Breast epithelium (tissue), 3 donors: ENCODE results near the gene JAM2.

ENCODE experiments used
- CTCF ChIP-seq, 3 donors: fragments of 450-650 bp; IDR thresholded peaks; one replicate each; pipeline ENCODE4 v1.5.1; 2016 to 2017; ENCODE audit warnings: antibody characterized with exemption in 3 of 3, mild to moderate bottlenecking in 3 of 3, moderate library complexity in 3 of 3
- POLR2A ChIP-seq: fragments of 450-650 bp; IDR thresholded peaks from one replicate; pipeline ENCODE4 v1.6.1; 2016; ENCODE audit warnings: antibody characterized with exemption, mild to moderate bottlenecking, moderate library complexity
- POLR2AphosphoS5 ChIP-seq, 3 donors: sonication (generic); formaldehyde crosslinking; IDR thresholded peaks; one replicate each; pipeline ENCODE4 v1.6.1; 2017; ENCODE audit warnings: antibody characterized with exemption in 3 of 3

- TF ChIP-seq POLR2A (no peak), CTCF (IDR thresholded peaks at IDR 0.05) (no peak), POLR2AphosphoS5 (IDR thresholded peaks at IDR 0.05) (no peak)
Observed at GRCh38 chr21:25750085-25750484, 111.0 kb downstream of the JAM2 start.
